ENCODE results near the gene SAMD4B.
A peak's percentile ranks its signal among the peaks of the same experiment; 100 is the strongest.
"Not testable (repeated sequence)": the region's sequence is repeated elsewhere in the genome, so short reads cannot be mapped to it uniquely, and the experiment has no call there.

SAMD4B gene

GRCh38 chr19:39341719-39342604 is at the start of gene SAMD4B:
Gene SAMD4B, plus strand, starts transcription at chr19:39342421. Its CDS starts 14,473 bp downstream, at chr19:39356894.
- peak; percentile 99 for DNase-seq (ENCODE audit: low spot score)

DNA sequence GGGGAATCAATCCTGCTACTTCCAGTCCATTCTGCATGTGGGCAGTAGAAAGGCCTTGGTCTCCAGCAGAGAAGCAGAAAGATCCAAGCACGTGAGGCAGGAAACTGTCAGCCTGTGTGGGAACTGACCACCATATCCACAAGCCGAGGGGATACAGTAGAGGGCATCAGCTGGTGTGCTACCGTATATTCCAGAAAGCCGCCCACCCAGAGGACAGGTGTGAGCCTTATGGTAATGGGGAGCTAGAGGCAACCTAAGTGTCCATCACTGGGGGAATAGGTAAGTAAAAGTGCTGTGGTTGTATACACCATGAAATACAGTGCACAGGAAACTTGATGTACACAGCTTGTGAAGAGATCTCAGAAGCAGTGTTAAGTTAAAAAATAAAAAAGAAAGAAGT is 48.8 kb upstream of the SAMD4B start:
- DNase-seq (ENCODE audit: low spot score) = no peak

- no peak for DNase-seq (ENCODE audit: low spot score)
Measured at GRCh38 chr19:39296055-39296645, 46.1 kb upstream of the SAMD4B start, which contains the start of gene IFNL1. Gene IFNL1, plus strand, starts transcription at chr19:39296407. Its CDS starts 15 bp downstream, at chr19:39296422.

GRCh38 chr19:39296906-39297305 is 45.3 kb upstream of the SAMD4B start:
- no peak for DNase-seq (ENCODE audit: low spot score)

DNA sequence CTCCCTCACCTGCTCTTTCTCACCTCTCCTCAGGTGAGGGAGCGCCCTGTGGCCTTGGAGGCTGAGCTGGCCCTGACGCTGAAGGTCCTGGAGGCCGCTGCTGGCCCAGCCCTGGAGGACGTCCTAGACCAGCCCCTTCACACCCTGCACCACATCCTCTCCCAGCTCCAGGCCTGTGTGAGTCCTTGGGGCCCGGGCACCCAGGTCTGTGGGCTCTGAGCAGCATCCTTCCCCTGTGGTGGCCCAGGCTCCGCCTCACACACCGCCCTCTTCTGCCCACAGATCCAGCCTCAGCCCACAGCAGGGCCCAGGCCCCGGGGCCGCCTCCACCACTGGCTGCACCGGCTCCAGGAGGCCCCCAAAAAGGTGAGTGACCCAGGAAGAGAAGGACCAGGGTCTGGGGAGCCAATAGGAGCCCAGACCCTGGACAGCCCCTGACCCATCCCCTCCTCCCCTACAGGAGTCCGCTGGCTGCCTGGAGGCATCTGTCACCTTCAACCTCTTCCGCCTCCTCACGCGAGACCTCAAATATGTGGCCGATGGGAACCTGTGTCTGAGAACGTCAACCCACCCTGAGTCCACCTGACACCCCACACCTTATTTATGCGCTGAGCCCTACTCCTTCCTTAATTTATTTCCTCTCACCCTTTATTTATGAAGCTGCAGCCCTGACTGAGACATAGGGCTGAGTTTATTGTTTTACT is 44.1 kb upstream of the SAMD4B start:
- DNase-seq (ENCODE audit: low spot score) = no peak

GRCh38 chr19:39299404-39299803 is 42.8 kb upstream of the SAMD4B start:
- no peak for DNase-seq (ENCODE audit: low spot score)

DNA sequence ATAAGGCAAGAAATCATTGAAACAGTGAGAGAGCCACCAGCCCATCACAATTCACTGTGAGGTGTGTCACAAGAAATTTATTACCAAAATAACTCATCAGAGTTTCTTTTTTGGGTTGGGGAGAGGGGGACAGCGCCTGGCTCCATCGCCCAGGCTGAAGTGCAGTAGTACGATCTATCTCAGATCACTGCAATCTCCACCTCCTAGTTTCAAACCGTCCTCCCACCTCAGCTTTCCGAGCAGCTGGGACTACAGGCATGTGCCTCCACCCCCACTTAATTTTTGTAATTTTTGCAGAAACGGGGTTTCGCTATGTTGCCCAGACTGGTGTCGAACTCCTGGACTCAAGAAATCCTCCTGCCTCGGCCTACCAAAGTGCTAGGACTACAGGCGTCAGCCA is 42.4 kb upstream of the SAMD4B start:
- no peak for DNase-seq (ENCODE audit: low spot score)

DNA sequence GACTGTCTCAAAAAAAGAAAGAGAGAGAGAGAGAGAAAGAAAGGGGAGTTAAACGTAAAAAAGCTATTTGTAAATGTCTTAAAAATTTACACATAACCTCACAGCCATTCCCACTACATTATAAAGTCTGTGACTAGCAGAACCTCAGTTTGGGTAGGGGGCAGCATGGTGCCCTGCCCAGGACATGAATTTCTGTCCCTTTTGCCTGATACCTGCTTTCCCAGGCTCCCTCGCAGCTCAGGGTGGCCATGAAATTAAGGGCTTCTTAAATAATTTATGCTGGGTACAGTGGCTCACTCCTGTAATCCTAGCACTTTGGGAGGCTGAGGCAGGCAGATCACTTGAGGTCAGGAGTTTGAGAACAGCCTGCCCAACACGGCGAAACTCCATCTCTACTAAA is 41.2 kb upstream of the SAMD4B start:
- DNase-seq (ENCODE audit: low spot score) = no peak

DNA sequence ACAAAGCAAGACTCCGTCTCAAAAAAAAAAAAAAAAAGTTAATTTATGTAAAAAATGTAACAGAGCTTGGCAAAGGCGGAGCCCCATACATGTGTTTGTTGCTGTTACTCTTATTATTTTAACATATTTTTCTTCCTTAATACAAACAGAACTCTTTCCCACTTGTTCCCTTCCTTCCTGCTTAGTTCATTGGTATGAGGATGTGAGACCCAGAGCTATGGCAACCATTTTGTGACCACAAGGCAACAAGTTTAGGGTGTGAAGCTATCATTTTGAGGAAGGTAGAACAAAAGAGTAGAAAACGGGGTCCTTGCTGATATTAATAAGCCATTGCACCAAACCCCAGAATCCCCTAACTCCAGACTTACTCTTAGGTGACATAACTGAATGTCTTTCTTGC is 40.7 kb upstream of the SAMD4B start:
- DNase-seq (ENCODE audit: low spot score) = no peak

GRCh38 chr19:39303373-39304184 is 38.6 kb upstream of the SAMD4B start:
- no peak for DNase-seq (ENCODE audit: low spot score)

GRCh38 chr19:39304185-39304513 is 38.1 kb upstream of the SAMD4B start:
- DNase-seq (ENCODE audit: low spot score) = no peak

- no peak for DNase-seq (ENCODE audit: low spot score)
Measured at GRCh38 chr19:39304701-39305571, 37.3 kb upstream of the SAMD4B start.

- no peak for DNase-seq (ENCODE audit: low spot score)
Measured at GRCh38 chr19:39306075-39306474, 36.1 kb upstream of the SAMD4B start.

- DNase-seq (ENCODE audit: low spot score) = no peak
Measured at GRCh38 chr19:39307046-39307821, 35.0 kb upstream of the SAMD4B start.

DNA sequence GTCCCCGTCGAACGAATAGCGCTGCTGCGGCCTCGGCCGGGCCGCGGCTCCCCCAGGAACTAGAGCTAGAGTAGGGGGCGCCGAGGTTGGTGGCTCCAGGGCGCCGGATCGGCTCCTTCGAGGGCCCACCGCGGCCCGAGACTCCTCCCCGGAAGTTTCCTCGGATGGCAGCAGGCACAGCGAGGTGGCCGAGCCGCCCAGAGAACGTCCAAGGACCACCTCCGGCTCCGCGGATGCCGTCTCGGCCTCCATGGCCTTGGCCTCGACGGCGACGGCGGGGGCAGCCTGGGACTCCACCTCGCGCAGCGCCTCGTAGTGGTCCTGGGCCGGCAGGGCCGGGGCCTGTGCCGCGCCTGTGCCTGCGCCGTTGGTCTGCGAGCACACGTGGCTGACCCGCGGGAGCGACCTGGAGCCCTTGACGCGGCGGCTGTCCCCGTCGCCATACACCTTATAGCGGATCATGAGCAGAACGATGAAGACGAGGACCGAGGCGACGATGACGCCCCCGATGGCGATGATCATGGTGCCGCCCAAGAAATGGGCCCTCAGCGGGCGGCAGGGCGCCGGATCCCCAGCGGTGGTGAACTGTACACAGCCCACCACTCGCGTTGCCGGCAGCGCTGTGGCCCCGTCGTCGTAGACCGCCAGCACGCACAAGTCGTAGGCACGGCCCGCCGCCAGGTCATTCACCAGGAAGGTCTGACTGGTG is 34.2 kb upstream of the SAMD4B start:
- no peak for DNase-seq (ENCODE audit: low spot score)

- DNase-seq (ENCODE audit: low spot score) = no peak
Measured at GRCh38 chr19:39308531-39309304, 33.5 kb upstream of the SAMD4B start.

DNA sequence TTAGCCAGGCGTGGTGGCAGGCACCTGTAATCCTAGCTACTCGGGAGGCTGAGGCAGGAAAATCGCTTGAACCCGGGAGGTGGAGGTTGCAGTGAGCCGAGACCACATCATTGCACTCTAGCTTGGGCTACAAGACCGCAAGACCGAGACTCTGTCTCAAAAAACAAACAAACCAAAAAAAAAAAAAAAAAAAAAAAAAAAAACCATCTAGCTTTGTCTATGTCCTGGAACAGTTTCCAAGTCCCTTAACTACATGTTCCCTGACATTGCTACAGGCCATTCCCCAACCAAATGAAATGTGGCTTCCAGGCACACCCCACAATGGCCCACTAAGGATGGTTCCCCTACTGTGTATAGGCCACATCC is 32.9 kb upstream of the SAMD4B start:
- DNase-seq (ENCODE audit: low spot score) = not testable (repeated sequence)

- DNase-seq (ENCODE audit: low spot score) = no peak
Measured at GRCh38 chr19:39310558-39311311, 31.5 kb upstream of the SAMD4B start.

Measured in D341Med (cell line).